HG03097 (cell line): ENCODE measurements around the gene KIR2DL4.
"Not testable (repeated sequence)": the region's sequence is repeated elsewhere in the genome, so short reads cannot be mapped to it uniquely, and the experiment has no call there.

Experiments
- ATAC-seq: cut with Tn5 transposase; IDR thresholded peaks from one replicate; pipeline ENCODE4 v1.9.1; 2021; ENCODE audit not compliant: unreplicated experiment, low FRiP score

Gene KIR2DL4

GRCh38 chr19:54804101-54804500 is 691 bp downstream of the KIR2DL4 start:
- ATAC-seq, result no peak

- no peak for ATAC-seq
Measured at GRCh38 chr19:54804571-54804970, 1.2 kb downstream of the KIR2DL4 start.

GRCh38 chr19:54805665-54806515 is 2.5 kb downstream of the KIR2DL4 start:
- ATAC-seq, result no peak

GRCh38 chr19:54806516-54806838 is 3.1 kb downstream of the KIR2DL4 start:
- no peak for ATAC-seq

GRCh38 chr19:54814571-54814970 is 11.2 kb downstream of the KIR2DL4 start:
- ATAC-seq, result not testable (repeated sequence)

- not testable (repeated sequence) for ATAC-seq
Measured at GRCh38 chr19:54816251-54816650, 12.8 kb downstream of the KIR2DL4 start, which contains the start of gene KIR3DL1. TSS of gene KIR3DL1 (plus strand) at chr19:54816468.

GRCh38 chr19:54817670-54818536 is 14.5 kb downstream of the KIR2DL4 start:
- ATAC-seq, result no peak

- ATAC-seq, result not testable (repeated sequence)
Measured at GRCh38 chr19:54824416-54824815, 21.0 kb downstream of the KIR2DL4 start.

- not testable (repeated sequence) for ATAC-seq
Measured at GRCh38 chr19:54825326-54825725, 21.9 kb downstream of the KIR2DL4 start.

- ATAC-seq, result not testable (repeated sequence)
Measured at GRCh38 chr19:54828064-54828463, 24.7 kb downstream of the KIR2DL4 start.

GRCh38 chr19:54832496-54832895 is 29.1 kb downstream of the KIR2DL4 start, which contains the start of gene KIR2DS4:
TSS of gene KIR2DS4 (plus strand) at chr19:54832676.
- not testable (repeated sequence) for ATAC-seq

GRCh38 chr19:54835126-54835525 is 31.7 kb downstream of the KIR2DL4 start:
- ATAC-seq, result not testable (repeated sequence)

GRCh38 chr19:54837522-54837921 is 34.1 kb downstream of the KIR2DL4 start:
- ATAC-seq, result not testable (repeated sequence)

- ATAC-seq, result not testable (repeated sequence)
Measured at GRCh38 chr19:54843171-54843570, 39.8 kb downstream of the KIR2DL4 start.

GRCh38 chr19:54850061-54850640 is 46.7 kb downstream of the KIR2DL4 start, which contains the start of gene KIR3DL2:
TSS of gene KIR3DL2 (plus strand) at chr19:54850443. CDS start at chr19:54850476, 33 bp downstream.
- not testable (repeated sequence) for ATAC-seq

- no peak for ATAC-seq
Measured at GRCh38 chr19:54850930-54851329, 47.5 kb downstream of the KIR2DL4 start.

- no peak for ATAC-seq
Measured at GRCh38 chr19:54851353-54851752, 47.9 kb downstream of the KIR2DL4 start.

- not testable (repeated sequence) for ATAC-seq
Measured at GRCh38 chr19:54855241-54855640, 51.8 kb downstream of the KIR2DL4 start.

GRCh38 chr19:54858476-54858875 is 55.1 kb downstream of the KIR2DL4 start:
- ATAC-seq, result not testable (repeated sequence)

GRCh38 chr19:54859421-54859820 is 56.0 kb downstream of the KIR2DL4 start:
- not testable (repeated sequence) for ATAC-seq

- ATAC-seq, result not testable (repeated sequence)
Measured at GRCh38 chr19:54863459-54863858, 60.0 kb downstream of the KIR2DL4 start.
